GM19351 (cell line): Measurements from ENCODE around the gene MAGEH1.
"Not testable (repeated sequence)": the region's sequence is repeated elsewhere in the genome, so short reads cannot be mapped to it uniquely, and the experiment has no call there.

ENCODE experiments used
- ATAC-seq: cut with Tn5 transposase; IDR thresholded peaks from one replicate; pipeline ENCODE4 v1.9.1; 2021; ENCODE audit warnings: mild to moderate bottlenecking, moderate library complexity; ENCODE audit not compliant: unreplicated experiment

The MAGEH1 gene, protein sequence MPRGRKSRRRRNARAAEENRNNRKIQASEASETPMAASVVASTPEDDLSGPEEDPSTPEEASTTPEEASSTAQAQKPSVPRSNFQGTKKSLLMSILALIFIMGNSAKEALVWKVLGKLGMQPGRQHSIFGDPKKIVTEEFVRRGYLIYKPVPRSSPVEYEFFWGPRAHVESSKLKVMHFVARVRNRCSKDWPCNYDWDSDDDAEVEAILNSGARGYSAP

DNA sequence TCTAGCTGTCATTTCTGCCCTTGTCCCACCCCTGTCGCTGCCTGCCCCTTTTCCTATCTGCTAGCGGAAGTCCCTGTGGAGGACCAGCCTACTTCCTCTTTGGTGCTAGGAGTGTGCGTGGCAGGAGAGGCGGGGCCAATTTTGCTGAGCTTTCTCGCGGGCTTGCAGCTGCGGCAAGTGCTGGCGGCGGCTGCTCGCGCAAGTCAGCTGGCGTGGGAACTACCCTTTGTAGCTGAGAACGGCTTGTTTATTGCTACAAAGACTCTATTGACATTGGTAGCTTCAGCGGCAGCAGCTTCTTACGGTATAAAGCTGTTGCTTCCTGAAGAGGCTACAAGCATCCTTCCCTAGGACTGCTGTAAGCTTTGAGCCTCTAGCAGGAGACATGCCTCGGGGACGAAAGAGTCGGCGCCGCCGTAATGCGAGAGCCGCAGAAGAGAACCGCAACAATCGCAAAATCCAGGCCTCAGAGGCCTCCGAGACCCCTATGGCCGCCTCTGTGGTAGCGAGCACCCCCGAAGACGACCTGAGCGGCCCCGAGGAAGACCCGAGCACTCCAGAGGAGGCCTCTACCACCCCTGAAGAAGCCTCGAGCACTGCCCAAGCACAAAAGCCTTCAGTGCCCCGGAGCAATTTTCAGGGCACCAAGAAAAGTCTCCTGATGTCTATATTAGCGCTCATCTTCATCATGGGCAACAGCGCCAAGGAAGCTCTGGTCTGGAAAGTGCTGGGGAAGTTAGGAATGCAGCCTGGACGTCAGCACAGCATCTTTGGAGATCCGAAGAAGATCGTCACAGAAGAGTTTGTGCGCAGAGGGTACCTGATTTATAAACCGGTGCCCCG lies at the start of gene MAGEH1:
Gene MAGEH1 (plus strand): TSS at position 138 of the 843 bp plus-strand sequence. CDS start 248 bp downstream, at position 386.
- peak; percentile 93 for ATAC-seq

DNA sequence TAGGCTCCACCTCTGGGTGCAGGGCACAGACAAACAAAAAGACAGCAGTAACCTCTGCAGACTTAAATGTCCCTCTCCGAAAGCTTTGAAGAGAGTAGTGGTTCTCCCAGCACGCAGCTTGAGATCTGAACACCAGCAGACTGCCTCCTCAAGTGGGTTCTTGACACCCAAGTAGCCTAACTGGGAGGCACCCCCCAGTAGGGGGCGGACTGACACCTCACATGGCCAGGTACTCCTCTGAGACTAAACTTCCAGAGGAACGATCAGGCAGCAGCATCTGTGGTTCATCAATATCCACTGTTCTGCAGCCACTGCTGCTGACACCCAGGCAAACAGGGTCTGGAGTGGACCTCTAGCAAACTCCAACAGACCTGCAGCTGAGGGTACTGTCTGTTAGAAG lies 24.8 kb upstream of the MAGEH1 start:
- not testable (repeated sequence) for ATAC-seq

DNA sequence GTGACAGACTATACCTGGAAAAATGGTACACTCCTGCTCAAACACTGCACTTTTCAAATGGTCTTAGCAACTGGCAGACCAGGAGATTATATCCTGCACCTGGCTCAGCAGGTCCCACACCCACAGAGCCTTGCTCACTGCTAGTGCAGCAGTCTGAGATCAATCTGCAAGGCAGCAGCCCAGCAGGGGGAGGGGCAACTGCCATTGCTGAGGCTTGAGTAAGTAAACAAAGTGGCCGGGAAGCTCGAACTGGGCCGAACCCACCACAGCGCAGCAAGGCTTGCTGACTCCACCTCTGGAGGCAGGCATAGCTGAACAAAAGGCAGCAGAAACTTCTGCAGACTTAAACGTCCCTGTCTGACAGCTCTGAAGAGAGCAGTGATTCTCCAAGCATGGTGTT lies 8.5 kb upstream of the MAGEH1 start:
- not testable (repeated sequence) for ATAC-seq

- no peak for ATAC-seq
These were observed 1.7 kb upstream of the MAGEH1 start for GRCh38 chrX:55450259-55450658.

GRCh38 chrX:55451141-55451540 lies 786 bp upstream of the MAGEH1 start:
- no peak for ATAC-seq

- peak; percentile 13 for ATAC-seq
These were observed 319 bp upstream of the MAGEH1 start for GRCh38 chrX:55451626-55451989.

DNA sequence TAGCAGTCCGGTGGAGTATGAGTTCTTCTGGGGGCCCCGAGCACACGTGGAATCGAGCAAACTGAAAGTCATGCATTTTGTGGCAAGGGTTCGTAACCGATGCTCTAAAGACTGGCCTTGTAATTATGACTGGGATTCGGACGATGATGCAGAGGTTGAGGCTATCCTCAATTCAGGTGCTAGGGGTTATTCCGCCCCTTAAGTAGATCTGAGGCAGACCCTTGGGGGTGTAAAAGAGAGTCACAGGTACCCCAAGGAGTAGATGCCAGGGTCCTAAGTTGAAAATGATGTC lies 852 bp downstream of the MAGEH1 start:
- no peak for ATAC-seq

DNA sequence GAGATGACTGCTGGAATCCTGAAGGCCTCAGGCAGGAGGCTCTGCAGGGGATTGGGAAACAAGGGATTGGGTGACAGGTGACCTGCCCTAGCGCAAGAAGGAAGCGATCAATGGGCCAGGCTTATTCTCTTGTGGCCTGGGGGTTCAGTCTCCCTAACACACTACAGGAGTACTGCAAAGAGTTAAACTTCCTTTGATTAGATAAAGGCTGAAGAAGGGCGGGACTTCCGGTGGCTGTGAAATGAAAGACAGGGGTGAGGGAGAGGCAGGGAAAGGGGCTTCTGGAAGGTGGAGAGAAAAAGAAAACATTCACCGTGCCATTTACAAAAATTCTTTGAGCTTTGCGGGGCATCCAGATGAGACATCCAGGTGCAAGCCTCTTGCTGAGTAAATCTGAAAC lies 3.8 kb downstream of the MAGEH1 start:
- not testable (repeated sequence) for ATAC-seq

DNA sequence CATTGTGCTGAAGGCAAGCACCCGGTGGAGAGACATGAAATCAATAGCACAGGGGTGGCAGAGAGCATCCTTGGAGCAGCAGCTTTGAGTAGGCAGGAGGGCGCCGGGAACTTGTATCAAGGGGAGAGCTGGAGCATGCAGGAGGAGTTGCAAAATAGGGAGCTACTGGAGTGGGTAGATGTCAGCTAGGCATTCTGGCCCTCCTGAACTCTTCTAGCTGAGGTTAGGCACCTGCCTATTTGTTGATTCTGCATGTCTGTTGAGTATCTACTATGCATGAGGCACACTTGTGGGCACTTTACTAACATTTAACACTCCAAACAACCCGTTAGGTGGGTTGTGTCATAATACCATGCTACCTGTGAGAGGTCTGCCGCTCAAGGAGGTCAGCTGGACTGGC lies 7.5 kb downstream of the MAGEH1 start:
- ATAC-seq, result not testable (repeated sequence)

DNA sequence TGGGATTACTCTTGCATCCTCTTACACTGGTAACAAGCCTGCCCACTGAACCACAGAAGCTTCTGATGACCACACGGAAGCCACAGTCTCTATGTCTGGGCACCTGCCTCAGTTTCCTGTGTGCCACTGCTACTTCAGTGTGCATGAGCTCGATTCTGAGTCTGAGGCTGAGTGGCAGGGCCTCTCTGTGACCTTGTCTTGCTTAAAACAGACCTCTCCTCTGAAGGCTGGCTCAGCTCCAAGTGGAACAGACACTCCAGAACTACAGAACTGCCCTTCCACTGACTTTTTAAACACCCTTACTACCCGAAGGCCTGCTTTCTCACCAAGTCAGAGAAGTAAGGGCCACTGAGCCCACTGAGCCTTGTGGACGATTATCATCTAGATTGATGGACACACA lies 8.0 kb downstream of the MAGEH1 start:
- not testable (repeated sequence) for ATAC-seq

GRCh38 chrX:55464050-55464449 lies 12.1 kb downstream of the MAGEH1 start:
- peak; percentile 50 for ATAC-seq

GRCh38 chrX:55465108-55465507 lies 13.2 kb downstream of the MAGEH1 start:
- not testable (repeated sequence) for ATAC-seq

GRCh38 chrX:55465791-55466190 lies 13.9 kb downstream of the MAGEH1 start:
- ATAC-seq, result not testable (repeated sequence)

DNA sequence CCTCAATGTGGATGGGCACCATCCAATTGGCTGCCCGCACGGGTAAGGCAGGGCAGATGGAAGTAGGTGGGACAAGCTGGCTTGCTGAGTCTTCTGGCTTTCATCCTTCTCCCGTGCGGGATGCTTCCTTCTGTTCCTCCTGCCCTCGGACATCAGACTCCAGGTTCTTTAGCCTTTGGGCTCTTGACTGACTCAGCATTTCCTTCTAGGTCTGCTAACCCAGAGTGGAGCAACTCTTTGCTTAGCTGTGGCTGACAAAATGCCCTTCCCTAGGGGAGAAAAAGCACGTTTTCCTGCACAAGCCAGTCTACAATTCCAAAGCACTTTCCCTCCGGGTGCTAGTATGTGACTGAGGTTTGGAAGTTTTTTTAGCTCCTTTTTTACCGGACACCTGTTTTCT lies 28.0 kb downstream of the MAGEH1 start:
- not testable (repeated sequence) for ATAC-seq

GRCh38 chrX:55480390-55481062 lies 28.6 kb downstream of the MAGEH1 start:
- no peak for ATAC-seq

- no peak for ATAC-seq
These were observed 33.0 kb downstream of the MAGEH1 start for GRCh38 chrX:55484948-55485347.

DNA sequence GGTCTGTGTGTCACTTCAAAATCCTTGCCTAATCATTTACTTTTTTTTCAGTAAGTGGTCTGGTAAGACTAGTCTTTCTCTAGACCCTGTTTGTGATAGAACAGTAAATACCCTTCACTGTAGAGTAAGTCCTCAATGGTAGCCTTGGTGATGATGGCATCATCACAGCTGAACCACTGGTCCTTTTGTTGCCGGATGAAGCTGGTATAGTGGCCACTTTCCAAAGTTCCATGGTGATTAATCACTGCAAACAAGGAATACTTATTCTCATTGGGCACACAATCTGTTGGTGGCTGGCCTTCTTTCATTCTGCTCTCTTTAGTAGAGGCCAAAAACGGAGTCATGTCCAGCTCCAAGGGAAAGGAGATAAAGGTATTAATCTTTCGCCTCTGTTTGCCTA lies 34.8 kb downstream of the MAGEH1 start:
- ATAC-seq, result no peak

- no peak for ATAC-seq
These were observed 35.2 kb downstream of the MAGEH1 start for GRCh38 chrX:55487143-55487542.

DNA sequence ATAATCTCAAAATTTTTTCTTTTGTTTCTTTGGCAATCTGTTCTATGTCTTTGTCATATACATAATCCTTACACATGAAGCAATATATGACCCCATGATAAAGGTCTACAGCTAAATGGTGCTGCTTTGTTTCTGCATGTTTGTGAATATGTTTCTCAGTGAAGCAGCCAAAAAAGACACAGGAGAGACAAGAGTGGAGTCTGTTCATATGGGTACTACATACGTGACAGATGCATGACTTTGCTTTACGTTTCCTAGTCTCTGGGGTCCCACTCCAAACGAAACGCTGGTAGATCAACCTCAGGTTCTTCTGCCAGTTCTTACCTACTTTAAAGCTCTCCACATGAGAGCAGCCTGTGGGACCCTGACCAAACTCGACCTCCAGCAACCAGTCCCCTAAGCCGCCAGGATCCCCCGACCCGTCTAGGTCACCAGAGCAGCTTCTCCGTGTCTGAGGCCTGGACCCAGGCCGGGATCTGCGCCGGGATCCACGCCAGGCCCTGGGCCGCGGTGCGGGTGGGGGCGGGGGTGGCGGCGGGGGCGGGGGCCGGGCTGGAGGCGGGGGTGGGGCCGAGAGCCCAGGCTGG lies 36.2 kb downstream of the MAGEH1 start:
- peak; percentile 6 for ATAC-seq

- peak; percentile 57 for ATAC-seq
These were observed 36.8 kb downstream of the MAGEH1 start for GRCh38 chrX:55488593-55489313.
